Measurements from ENCODE around the gene CRPPA.
"Not testable (repeated sequence)": the region's sequence is repeated elsewhere in the genome, so short reads cannot be mapped to it uniquely, and the experiment has no call there.

The CRPPA gene

GRCh38 chr7:16421333-16422102 is at the start of gene CRPPA:
CRPPA (minus strand) TSS chr7:16421538; CDS start chr7:16421322, 216 bp downstream.
- peak; percentile 19 for DNase-seq (ENCODE audit: low read depth)
- H3K4me3 ChIP-seq (ENCODE audit: low read depth, low read length): peak within 1 kb of the TSS; percentile 52

- DNase-seq (ENCODE audit: low read depth): no peak
- H3K4me3 ChIP-seq (ENCODE audit: low read depth, low read length): peak within 1 kb of the TSS; percentile 28
These were observed 44.4 kb upstream of the CRPPA start, which contains the start of gene SOSTDC1 for GRCh38 chr7:16465469-16466361. SOSTDC1 (minus strand) TSS chr7:16465738; CDS start chr7:16465668, 70 bp downstream.

- no peak for DNase-seq (ENCODE audit: low read depth)
- H3K4me3 ChIP-seq (ENCODE audit: low read depth, low read length): no peak overlapping the region
These were observed 42.8 kb upstream of the CRPPA start for GRCh38 chr7:16463949-16464715.

GRCh38 chr7:16463520-16463919 is 42.2 kb upstream of the CRPPA start:
- no peak overlapping the region for H3K4me3 ChIP-seq (ENCODE audit: low read depth, low read length)
- DNase-seq (ENCODE audit: low read depth): no peak

GRCh38 chr7:16462431-16462889 is 41.1 kb upstream of the CRPPA start:
- DNase-seq (ENCODE audit: low read depth): no peak
- no peak overlapping the region for H3K4me3 ChIP-seq (ENCODE audit: low read depth, low read length)

GRCh38 chr7:16460789-16461493 is 39.6 kb upstream of the CRPPA start:
- no peak overlapping the region for H3K4me3 ChIP-seq (ENCODE audit: low read depth, low read length)
- DNase-seq (ENCODE audit: low read depth): no peak

- not testable (repeated sequence) for DNase-seq (ENCODE audit: low read depth); H3K4me3 ChIP-seq (ENCODE audit: low read depth, low read length)
These were observed 35.0 kb upstream of the CRPPA start for GRCh38 chr7:16456303-16456702.

GRCh38 chr7:16455591-16455990 is 34.3 kb upstream of the CRPPA start:
- H3K4me3 ChIP-seq (ENCODE audit: low read depth, low read length): no peak overlapping the region
- no peak for DNase-seq (ENCODE audit: low read depth)

GRCh38 chr7:16450366-16450765 is 29.0 kb upstream of the CRPPA start:
- no peak overlapping the region for H3K4me3 ChIP-seq (ENCODE audit: low read depth, low read length)
- no peak for DNase-seq (ENCODE audit: low read depth)

GRCh38 chr7:16447876-16448275 is 26.5 kb upstream of the CRPPA start:
- DNase-seq (ENCODE audit: low read depth): no peak

GRCh38 chr7:16446508-16446907 is 25.2 kb upstream of the CRPPA start:
- no peak for DNase-seq (ENCODE audit: low read depth)
- no peak overlapping the region for H3K4me3 ChIP-seq (ENCODE audit: low read depth, low read length)

More at GRCh38 chr7:16447876-16448275, 26.5 kb upstream of the CRPPA start:
- no peak overlapping the region for H3K4me3 ChIP-seq (ENCODE audit: low read depth, low read length)

- not testable (repeated sequence) for H3K4me3 ChIP-seq (ENCODE audit: low read depth, low read length); DNase-seq (ENCODE audit: low read depth)
These were observed 22.5 kb upstream of the CRPPA start for GRCh38 chr7:16443871-16444270.

- DNase-seq (ENCODE audit: low read depth): no peak
- no peak overlapping the region for H3K4me3 ChIP-seq (ENCODE audit: low read depth, low read length)
These were observed 17.6 kb upstream of the CRPPA start for GRCh38 chr7:16438988-16439387.

- no peak for DNase-seq (ENCODE audit: low read depth)
- H3K4me3 ChIP-seq (ENCODE audit: low read depth, low read length): no peak overlapping the region
These were observed 15.0 kb upstream of the CRPPA start for GRCh38 chr7:16436306-16436705.

GRCh38 chr7:16433568-16434122 is 12.3 kb upstream of the CRPPA start:
- DNase-seq (ENCODE audit: low read depth): no peak
- no peak overlapping the region for H3K4me3 ChIP-seq (ENCODE audit: low read depth, low read length)

- no peak overlapping the region for H3K4me3 ChIP-seq (ENCODE audit: low read depth, low read length)
- DNase-seq (ENCODE audit: low read depth): no peak
These were observed 11.0 kb upstream of the CRPPA start for GRCh38 chr7:16432425-16432731.

GRCh38 chr7:16431646-16432424 is 10.5 kb upstream of the CRPPA start:
- no peak for DNase-seq (ENCODE audit: low read depth)

GRCh38 chr7:16430133-16430532 is 8.8 kb upstream of the CRPPA start:
- no peak for DNase-seq (ENCODE audit: low read depth)
- H3K4me3 ChIP-seq (ENCODE audit: low read depth, low read length): no peak overlapping the region

More at GRCh38 chr7:16431646-16432424, 10.5 kb upstream of the CRPPA start:
- H3K4me3 ChIP-seq (ENCODE audit: low read depth, low read length): no peak overlapping the region

Data from skeletal muscle cell (primary cell).